Dermis microvascular lymphatic vessel endothelial cell (primary cell): ENCODE results near the gene NBAS. TPM values are rescaled to one million over a fixed set of nuclear protein-coding genes. Genes with fewer than 3 reads are reported as not detected.
"Not testable (repeated sequence)": the region's sequence is repeated elsewhere in the genome, so short reads cannot be mapped to it uniquely, and the experiment has no call there.

Source experiments
- DNase-seq, 2 donors: peaks; one replicate each; pipeline versions ENCODE4 v3.0.0 to v3.0.0-alpha.2; 2010; ENCODE audit warnings: low read depth in 2 of 2
- total RNA-seq: library from RNA; depleted of rRNA; stranded (reverse); fragments of >200 nt; gene quantifications from 2 replicates; pipeline ENCODE4 v1.2.1, GENCODE V29; 2014

NBAS gene
- total RNA-seq, 1 donor from 2014 or later, result 69.8 TPM

GRCh38 chr2:15471606-15472005 is 89.5 kb downstream of the NBAS start:
- no peak for DNase-seq

- DNase-seq, result no peak
These were observed 101.0 kb downstream of the NBAS start for GRCh38 chr2:15460112-15460620.

GRCh38 chr2:15458277-15458676 is 102.9 kb downstream of the NBAS start:
- DNase-seq, result no peak

GRCh38 chr2:15457868-15458267 is 103.3 kb downstream of the NBAS start:
- no peak for DNase-seq

- no peak for DNase-seq
These were observed 104.8 kb downstream of the NBAS start for GRCh38 chr2:15456352-15456751.

- DNase-seq, result no peak
These were observed 110.3 kb downstream of the NBAS start for GRCh38 chr2:15450808-15451207.

- no peak for DNase-seq
These were observed 111.4 kb downstream of the NBAS start for GRCh38 chr2:15449556-15450236.

GRCh38 chr2:15448250-15448839 is 112.8 kb downstream of the NBAS start:
- no peak for DNase-seq

- DNase-seq, result no peak
These were observed 113.8 kb downstream of the NBAS start for GRCh38 chr2:15447381-15447780.

GRCh38 chr2:15446961-15447360 is 114.2 kb downstream of the NBAS start:
- no peak for DNase-seq

- no peak for DNase-seq
These were observed 115.1 kb downstream of the NBAS start for GRCh38 chr2:15445891-15446562.

GRCh38 chr2:15439768-15440524 is 121.2 kb downstream of the NBAS start:
- DNase-seq, result not testable (repeated sequence)

GRCh38 chr2:15439366-15439765 is 121.8 kb downstream of the NBAS start:
- DNase-seq, result not testable (repeated sequence)

GRCh38 chr2:15436195-15436594 is 124.9 kb downstream of the NBAS start:
- no peak for DNase-seq

- no peak for DNase-seq
These were observed 125.7 kb downstream of the NBAS start for GRCh38 chr2:15435474-15435873.

GRCh38 chr2:15432642-15433256 is 128.4 kb downstream of the NBAS start:
- no peak for DNase-seq

GRCh38 chr2:15429032-15429431 is 132.1 kb downstream of the NBAS start:
- DNase-seq, result no peak

GRCh38 chr2:15427987-15428386 is 133.1 kb downstream of the NBAS start:
- DNase-seq, result no peak

- peak; percentile 55 to 60 for DNase-seq
These were observed 134.5 kb downstream of the NBAS start for GRCh38 chr2:15426606-15427005.

GRCh38 chr2:15425712-15426111 is 135.4 kb downstream of the NBAS start:
- DNase-seq, result no peak

- no peak for DNase-seq
These were observed 139.4 kb downstream of the NBAS start for GRCh38 chr2:15421753-15422152.
